ENCODE results near the gene MYO3B. TPM values are rescaled to one million over a fixed set of nuclear protein-coding genes. Genes with fewer than 3 reads are reported as not detected.

MYO3B gene
- total RNA-seq, 1 experiment from 2014 or later, result 0.63 TPM

- no peak overlapping the region for H2BK12ac ChIP-seq (ENCODE audit: insufficient read length, low read depth, low read length)
- no peak overlapping the region for H2BK120ac ChIP-seq (ENCODE audit: low read depth, low read length, poor library complexity, severe bottlenecking)
- H2BK20ac ChIP-seq (ENCODE audit: low read depth, low read length, poor library complexity, severe bottlenecking), result no peak overlapping the region
- no peaks in the 10 kb centered on the region for H3K27me3 ChIP-seq (ENCODE audit: insufficient read depth, low read length)
- H3K14ac ChIP-seq (ENCODE audit: insufficient read depth, low read length), result no peak overlapping the region
- H3K23ac ChIP-seq (ENCODE audit: insufficient read length, low read depth, low read length), result no peak overlapping the region
- Mint-ChIP-seq H3K27ac (no peak overlapping the region), H3K36me3 (ENCODE audit: insufficient read depth in 1 of 3, low read depth in 3 of 3) (no peaks in the 10 kb centered on the region), H3K27me3 (ENCODE audit: low read depth) (no peaks in the 10 kb centered on the region; the same call in 1 of the 2 replicates), H3K4me1 (peaks cover 5 to 21% of the 10 kb centered on the region in 2 experiments), H3K9me3 (no peaks in the 10 kb centered on the region), H3K4me3 (no peak overlapping the region)
- H3T11ph ChIP-seq (ENCODE audit: low read length), result no peak overlapping the region
- no peak overlapping the region for H4K5ac ChIP-seq (ENCODE audit: insufficient read length, low read depth, low read length)
- H4K8ac ChIP-seq (replicated peaks; ENCODE audit: insufficient read length, low read depth, low read length), result no peak overlapping the region
- no peaks in the 10 kb centered on the region for H3K4me1 ChIP-seq (ENCODE audit: insufficient read depth, low read length)
- H3K4ac ChIP-seq (ENCODE audit: low read depth, low read length), result no peak overlapping the region
- H3K79me1 ChIP-seq (ENCODE audit: insufficient read depth, low read depth, low read length, poor library complexity, severe bottlenecking), result no peaks in the 10 kb centered on the region
- WGBS (ENCODE audit: extremely low coverage, insufficient read length, low lambda C conversion rate), result no CpG with 5 or more reads among the region's 4 CpGs
- H2AFZ ChIP-seq (ENCODE audit: low read length), result no peak overlapping the region
- H3K23me2 ChIP-seq (ENCODE audit: insufficient read length, low read depth, low read length, poor library complexity, severe bottlenecking), result no peaks in the 10 kb centered on the region
- no peak overlapping the region for H3K56ac ChIP-seq (ENCODE audit: insufficient read length, low read depth, low read length)
- no peak overlapping the region for H3K27ac ChIP-seq (ENCODE audit: insufficient read length, low read depth, low read length)
- H3K9me3 ChIP-seq (ENCODE audit: control insufficient read depth, low read depth, low read length), result no peaks in the 10 kb centered on the region
- no peak overlapping the region for H4K91ac ChIP-seq (ENCODE audit: insufficient read length, low read depth, low read length)
- no peak for TF ChIP-seq CTCF (conservative IDR thresholded peaks at IDR 0.05)
- DNase-seq, result no peak
- H3K9ac ChIP-seq (ENCODE audit: extremely low read depth, insufficient read length, low read length), result no peak overlapping the region
- H2AK5ac ChIP-seq (ENCODE audit: insufficient read length, low read length), result no peak overlapping the region
- no peak overlapping the region for H3K4me2 ChIP-seq (ENCODE audit: insufficient read depth, insufficient read length, low read length)
- H3K18ac ChIP-seq (ENCODE audit: insufficient read length, low read depth, low read length), result no peak overlapping the region
- no peaks in the 10 kb centered on the region for H3K79me2 ChIP-seq (ENCODE audit: insufficient read depth, low read length)
- H2BK5ac ChIP-seq (ENCODE audit: insufficient read length, low read length), result no peak overlapping the region
- no peak overlapping the region for H2BK15ac ChIP-seq (ENCODE audit: low read depth, low read length)
- H4K20me1 ChIP-seq (ENCODE audit: control insufficient read depth, insufficient read depth, insufficient read length), result no peaks in the 10 kb centered on the region
Measured at GRCh38 chr2:170227951-170228350, 50.0 kb downstream of the MYO3B start.

All from H9 (cell line).